Vagina (tissue), 2 donors: Measurements from ENCODE around the gene ISLR. TPM values are rescaled to one million over a fixed set of nuclear protein-coding genes. Genes with fewer than 3 reads are reported as not detected.

Experiments used
- DNase-seq, 2 donors: peaks; one replicate each; pipeline ENCODE4 v3.0.0-alpha.2; 2017; ENCODE audit errors: extremely low spot score in 2 of 2
- H3K27ac ChIP-seq: fragments of 200-600 bp; sonication (generic); one replicate; pipeline ENCODE4 v1.5.1; 2019
- H3K27me3 ChIP-seq: fragments of 200-600 bp; sonication (generic); one replicate; pipeline ENCODE4 v1.5.1; 2019
- H3K36me3 ChIP-seq, 2 donors: fragments of 200-600 bp; sonication (generic); one replicate each; pipeline ENCODE4 v1.5.1; 2017 to 2019
- H3K4me1 ChIP-seq: fragments of 200-600 bp; sonication (generic); one replicate; pipeline ENCODE4 v1.5.1; 2019
- H3K4me3 ChIP-seq, 2 donors: fragments of 200-600 bp; sonication (generic); 1 replicate in 1 of 2; 2 replicates in 1 of 2; pipeline ENCODE4 v1.5.1; 2016 to 2019
- H3K9me3 ChIP-seq: fragments of 200-600 bp; sonication (generic); one replicate; pipeline ENCODE4 v1.5.1; 2019
- POLR2A ChIP-seq, 2 donors: fragments of 450-650 bp; IDR thresholded peaks; one replicate each; pipeline ENCODE4 v1.6.1; 2017; ENCODE audit warnings: antibody characterized with exemption in 2 of 2, mild to moderate bottlenecking in 2 of 2, moderate library complexity in 2 of 2
- POLR2AphosphoS5 ChIP-seq, 2 donors: sonication (generic); formaldehyde crosslinking; IDR thresholded peaks; one replicate each; pipeline ENCODE4 v1.9.0; 2017; ENCODE audit warnings: antibody characterized with exemption in 2 of 2, mild to moderate bottlenecking in 2 of 2, low read depth in 1 of 2; ENCODE audit not compliant: insufficient read depth in 1 of 2
- intact Hi-C: fragments of 100-400 bp; cut with DNase I; formaldehyde crosslinking; loops from one replicate; pipeline ENCODE4 v1.15.1; 2023
- total RNA-seq: library from RNA; depleted of rRNA; stranded (reverse); fragments of >200 nt; gene quantifications from one replicate; pipeline ENCODE4 v1.2.3, GENCODE V29; 2016
- TF ChIP-seq, protein P1 (sequence below), 3 experiments: fragments of 450-650 bp in 2 of 3; fragments of 200-600 bp in 1 of 3; sonication (generic) in 1 of 3; IDR thresholded peaks; one replicate each; pipeline ENCODE4 v1.5.1; 2017 to 2019; ENCODE audit warnings: antibody characterized with exemption in 3 of 3, mild to moderate bottlenecking in 2 of 3, moderate library complexity in 2 of 3

The ISLR gene
- total RNA-seq, 1 donor from 2014 or later: 208 TPM

- DNase-seq: peak in 1 of 2 donors; percentile 80
Observed at GRCh38 chr15:74138642-74139041, 34.9 kb upstream of the ISLR start.

DNA sequence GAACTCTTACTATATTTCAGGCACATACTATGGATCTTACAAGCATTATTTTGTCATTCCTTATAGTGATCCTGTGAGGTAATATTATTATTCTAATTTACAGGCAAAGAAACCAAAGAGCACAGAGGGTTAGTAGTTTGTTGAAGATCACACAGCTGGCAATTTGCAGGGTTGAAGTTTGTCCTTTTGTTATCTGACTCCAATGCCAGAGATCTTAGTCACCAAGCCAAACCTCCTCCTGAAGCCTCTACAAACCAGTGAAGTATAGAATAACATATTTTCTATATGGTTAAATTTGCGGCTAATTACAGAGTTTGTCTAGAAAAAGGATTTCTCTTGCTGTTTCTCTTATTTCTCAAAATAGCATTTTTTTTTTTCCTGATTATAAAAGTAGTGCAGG is 31.9 kb upstream of the ISLR start:
- DNase-seq: no peak
- TF ChIP-seq POLR2A (IDR thresholded peaks at IDR 0.05) (no peak), POLR2AphosphoS5 (IDR thresholded peaks at IDR 0.05; ENCODE audit: insufficient read depth in 1 of 2, low read depth in 1 of 2) (no peak)
- TF ChIP-seq, protein P1, sequence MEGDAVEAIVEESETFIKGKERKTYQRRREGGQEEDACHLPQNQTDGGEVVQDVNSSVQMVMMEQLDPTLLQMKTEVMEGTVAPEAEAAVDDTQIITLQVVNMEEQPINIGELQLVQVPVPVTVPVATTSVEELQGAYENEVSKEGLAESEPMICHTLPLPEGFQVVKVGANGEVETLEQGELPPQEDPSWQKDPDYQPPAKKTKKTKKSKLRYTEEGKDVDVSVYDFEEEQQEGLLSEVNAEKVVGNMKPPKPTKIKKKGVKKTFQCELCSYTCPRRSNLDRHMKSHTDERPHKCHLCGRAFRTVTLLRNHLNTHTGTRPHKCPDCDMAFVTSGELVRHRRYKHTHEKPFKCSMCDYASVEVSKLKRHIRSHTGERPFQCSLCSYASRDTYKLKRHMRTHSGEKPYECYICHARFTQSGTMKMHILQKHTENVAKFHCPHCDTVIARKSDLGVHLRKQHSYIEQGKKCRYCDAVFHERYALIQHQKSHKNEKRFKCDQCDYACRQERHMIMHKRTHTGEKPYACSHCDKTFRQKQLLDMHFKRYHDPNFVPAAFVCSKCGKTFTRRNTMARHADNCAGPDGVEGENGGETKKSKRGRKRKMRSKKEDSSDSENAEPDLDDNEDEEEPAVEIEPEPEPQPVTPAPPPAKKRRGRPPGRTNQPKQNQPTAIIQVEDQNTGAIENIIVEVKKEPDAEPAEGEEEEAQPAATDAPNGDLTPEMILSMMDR (IDR thresholded peaks at IDR 0.05): no peak
- Histone ChIP-seq H3K36me3 (no peaks in the 10 kb centered on the region), H3K27me3 (no peaks in the 10 kb centered on the region), H3K27ac (no peak overlapping the region), H3K4me3 (no peak overlapping the region), H3K9me3 (no peaks in the 10 kb centered on the region), H3K4me1 (peaks cover 6% of the 10 kb centered on the region)
- intact Hi-C loops: no loop called here

More at GRCh38 chr15:74138642-74139041, 34.9 kb upstream of the ISLR start:
- H3K27ac ChIP-seq: no peak overlapping the region
- no peak overlapping the region for H3K4me3 ChIP-seq
- intact Hi-C loops: loop anchor here (10.0 kb wide), 1 partner anchor 164 kb away; no protein-coding TSS in a partner anchor
- H3K4me1 ChIP-seq: peaks cover 26% of the 10 kb centered on the region
- TF ChIP-seq, protein P1 (IDR thresholded peaks at IDR 0.05): no peak
- no peak for TF ChIP-seq POLR2A (IDR thresholded peaks at IDR 0.05)
- TF ChIP-seq POLR2AphosphoS5 (IDR thresholded peaks at IDR 0.05; ENCODE audit: insufficient read depth in 1 of 2, low read depth in 1 of 2): no peak
- H3K9me3 ChIP-seq: no peaks in the 10 kb centered on the region
- peaks cover 6% of the 10 kb centered on the region for H3K27me3 ChIP-seq
- no peaks in the 10 kb centered on the region for H3K36me3 ChIP-seq

- Histone ChIP-seq H3K27me3 (no peaks in the 10 kb centered on the region), H3K4me1 (no peaks in the 10 kb centered on the region)
- intact Hi-C loops: no loop called here
Observed at GRCh38 chr15:74144153-74144775, 29.2 kb upstream of the ISLR start.

GRCh38 chr15:74146277-74146800 is 27.2 kb upstream of the ISLR start:
- no peak overlapping the region for H3K27ac ChIP-seq
- H3K4me3 ChIP-seq: no peak overlapping the region
- H3K9me3 ChIP-seq: no peaks in the 10 kb centered on the region
- no peak for TF ChIP-seq POLR2AphosphoS5 (IDR thresholded peaks at IDR 0.05; ENCODE audit: insufficient read depth in 1 of 2, low read depth in 1 of 2)
- no peaks in the 10 kb centered on the region for H3K4me1 ChIP-seq
- intact Hi-C loops: no loop called here
- no peaks in the 10 kb centered on the region for H3K36me3 ChIP-seq
- no peaks in the 10 kb centered on the region for H3K27me3 ChIP-seq
- no peak for DNase-seq

More at GRCh38 chr15:74144153-74144775, 29.2 kb upstream of the ISLR start:
- Histone ChIP-seq H3K4me3 (no peak overlapping the region), H3K27ac (no peak overlapping the region), H3K36me3 (no peaks in the 10 kb centered on the region), H3K9me3 (no peaks in the 10 kb centered on the region)
- no peak for DNase-seq
- TF ChIP-seq POLR2AphosphoS5 (IDR thresholded peaks at IDR 0.05; ENCODE audit: insufficient read depth in 1 of 2, low read depth in 1 of 2) (no peak), POLR2A (IDR thresholded peaks at IDR 0.05) (no peak)
- TF ChIP-seq, protein P1 (IDR thresholded peaks at IDR 0.05): no peak

GRCh38 chr15:74147051-74147450 is 26.5 kb upstream of the ISLR start:
- no peak for DNase-seq
- Histone ChIP-seq H3K4me3 (no peak overlapping the region), H3K27ac (no peak overlapping the region), H3K9me3 (no peaks in the 10 kb centered on the region), H3K36me3 (no peaks in the 10 kb centered on the region), H3K27me3 (no peaks in the 10 kb centered on the region), H3K4me1 (no peaks in the 10 kb centered on the region)
- TF ChIP-seq POLR2A (IDR thresholded peaks at IDR 0.05) (no peak), POLR2AphosphoS5 (IDR thresholded peaks at IDR 0.05; ENCODE audit: insufficient read depth in 1 of 2, low read depth in 1 of 2) (no peak)
- TF ChIP-seq, protein P1 (IDR thresholded peaks at IDR 0.05): no peak
- intact Hi-C loops: no loop called here
